Cerebellar cortex (tissue), 1 donor: ENCODE data around the gene VPS26A.

ENCODE experiments used
- DNase-seq: peaks from one replicate; pipeline ENCODE4 v3.0.0-alpha.2; 2015; ENCODE audit warnings: low spot score

Gene VPS26A

GRCh38 chr10:69220507-69220906 lies 96.5 kb downstream of the VPS26A start:
- DNase-seq = no peak
